Fibroblast of skin of left quadriceps (primary cell): ENCODE measurements around the gene CAPN3.

Experiments used
- DNase-seq, 2 experiments: peaks; one replicate each; pipeline ENCODE4 v3.0.0-alpha.2; 2013; ENCODE audit warnings: low read depth in 2 of 2

CAPN3 gene

DNA sequence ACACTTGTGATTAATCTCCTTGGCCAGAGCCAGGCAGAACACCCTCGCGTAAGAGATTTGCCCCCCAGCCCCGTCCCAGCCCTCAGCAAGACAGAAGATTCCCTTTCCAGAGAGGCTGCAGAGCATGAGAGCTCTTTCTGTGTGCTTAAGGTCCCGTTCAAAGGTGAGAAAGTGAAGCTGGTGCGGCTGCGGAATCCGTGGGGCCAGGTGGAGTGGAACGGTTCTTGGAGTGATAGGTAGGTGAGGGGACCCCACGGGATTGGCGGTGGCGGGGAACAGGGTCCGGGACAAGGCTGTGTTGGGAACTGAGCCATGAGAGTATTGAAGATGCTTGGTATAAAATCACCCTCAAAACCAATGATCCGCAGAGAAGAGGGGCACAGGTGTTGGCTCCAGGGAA, 34.8 kb downstream of the CAPN3 start:
- no peak for DNase-seq

- DNase-seq: no peak
These were observed 36.5 kb downstream of the CAPN3 start for GRCh38 chr15:42395838-42396237.

GRCh38 chr15:42401544-42402454, 42.5 kb downstream of the CAPN3 start:
- no peak for DNase-seq

GRCh38 chr15:42402455-42403205, 43.3 kb downstream of the CAPN3 start:
- no peak for DNase-seq

- no peak for DNase-seq
These were observed 44.1 kb downstream of the CAPN3 start for GRCh38 chr15:42403389-42403788.

- DNase-seq: no peak
These were observed 45.3 kb downstream of the CAPN3 start for GRCh38 chr15:42404461-42405235.

DNA sequence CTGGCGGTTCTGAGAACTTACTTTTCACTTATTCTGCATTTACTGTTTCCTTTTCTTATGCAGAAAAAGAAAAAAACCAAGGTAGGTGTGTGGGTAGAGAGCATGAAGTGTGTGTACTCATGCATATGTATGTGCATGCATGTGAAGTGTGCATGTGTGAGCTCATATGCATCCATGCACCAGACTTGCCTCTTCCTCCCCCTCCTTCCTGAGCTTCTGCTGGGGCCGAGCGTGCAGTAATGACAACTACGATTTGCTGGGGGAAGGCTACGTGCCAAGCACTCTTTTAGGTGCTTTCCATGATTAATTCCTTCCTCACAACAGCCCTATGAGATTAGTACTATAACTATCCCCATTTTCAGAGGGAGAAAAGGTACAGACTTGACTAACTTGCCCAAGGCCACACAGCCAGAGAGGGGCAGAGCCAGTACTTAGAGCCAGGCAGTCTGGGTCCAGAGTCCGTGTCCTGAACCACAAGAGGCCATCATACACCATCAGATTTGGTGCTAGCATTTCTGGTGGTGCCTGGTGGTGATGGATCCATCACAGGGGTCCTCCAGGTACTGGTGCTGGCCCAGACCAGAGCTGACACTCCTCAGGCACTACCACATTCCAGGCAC, 46.7 kb downstream of the CAPN3 start:
- DNase-seq: no peak

- no peak for DNase-seq
These were observed 48.9 kb downstream of the CAPN3 start for GRCh38 chr15:42408178-42408577.

DNA sequence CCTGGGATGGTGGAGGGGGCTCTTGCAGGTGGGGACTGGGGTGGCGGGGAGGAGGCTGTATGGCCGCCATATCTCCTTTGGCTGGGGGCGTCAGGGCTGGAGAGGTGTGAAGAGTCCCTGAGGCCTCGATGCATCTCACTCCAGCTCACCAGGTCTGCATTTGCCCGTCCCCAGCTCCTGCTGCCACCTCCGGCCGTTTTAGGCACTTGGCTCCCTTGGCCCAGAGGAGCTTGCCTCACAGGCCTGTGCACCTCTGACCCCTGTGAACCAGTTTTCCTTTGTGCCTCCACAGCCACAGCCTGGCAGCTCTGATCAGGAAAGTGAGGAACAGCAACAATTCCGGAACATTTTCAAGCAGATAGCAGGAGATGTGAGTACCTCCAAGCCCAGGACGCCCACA, 49.7 kb downstream of the CAPN3 start:
- no peak for DNase-seq

DNA sequence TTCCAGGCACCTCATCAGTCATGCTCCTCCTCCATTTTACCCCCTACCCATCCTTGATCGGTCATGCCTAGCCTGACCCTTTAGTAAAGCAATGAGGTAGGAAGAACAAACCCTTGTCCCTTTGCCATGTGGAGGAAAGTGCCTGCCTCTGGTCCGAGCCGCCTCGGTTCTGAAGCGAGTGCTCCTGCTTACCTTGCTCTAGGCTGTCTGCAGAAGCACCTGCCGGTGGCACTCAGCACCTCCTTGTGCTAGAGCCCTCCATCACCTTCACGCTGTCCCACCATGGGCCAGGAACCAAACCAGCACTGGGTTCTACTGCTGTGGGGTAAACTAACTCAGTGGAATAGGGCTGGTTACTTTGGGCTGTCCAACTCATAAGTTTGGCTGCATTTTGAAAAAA, 52.6 kb downstream of the CAPN3 start:
- no peak for DNase-seq

DNA sequence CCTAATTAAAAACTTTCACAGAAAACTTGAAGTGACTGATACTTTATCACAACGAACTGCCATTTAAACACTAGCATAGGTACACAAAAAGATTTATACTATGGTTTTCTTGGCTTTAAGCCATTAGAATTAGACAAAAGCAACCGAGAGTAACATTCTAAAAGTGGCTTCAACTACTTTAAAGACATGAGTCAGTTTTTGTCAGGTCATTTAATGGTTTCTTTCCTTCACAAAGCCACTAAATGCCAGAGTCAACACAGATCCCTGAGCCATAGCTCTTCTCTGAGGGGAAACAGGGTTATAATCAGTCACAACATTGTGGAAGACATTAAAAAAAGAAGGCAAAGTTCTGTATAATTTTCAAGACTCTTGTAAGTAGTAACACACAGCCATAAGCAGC, 54.6 kb downstream of the CAPN3 start:
- no peak for DNase-seq

- no peak for DNase-seq
These were observed 60.1 kb downstream of the CAPN3 start for GRCh38 chr15:42419369-42419768.

DNA sequence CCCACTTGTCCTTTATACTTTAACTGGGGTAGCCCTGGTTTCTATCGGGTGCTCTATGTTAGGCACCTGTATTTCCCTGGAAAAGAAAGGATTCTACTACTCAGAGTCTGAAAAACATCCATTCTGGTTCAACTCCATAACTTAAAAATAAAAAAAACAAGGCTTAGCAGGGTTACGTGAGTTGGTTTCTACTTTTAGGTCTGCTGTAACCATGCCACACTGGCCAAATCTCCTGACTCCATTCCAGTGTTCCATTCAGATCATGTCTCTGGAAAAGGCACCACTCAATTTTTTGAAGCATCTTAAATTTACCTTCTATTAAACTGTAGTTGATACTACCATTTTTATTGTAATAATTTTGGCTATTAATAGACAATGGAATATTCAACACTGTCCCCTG, 62.1 kb downstream of the CAPN3 start:
- DNase-seq: no peak

- peak; percentile 81 for DNase-seq
These were observed 68.3 kb downstream of the CAPN3 start for GRCh38 chr15:42427429-42428223.

DNA sequence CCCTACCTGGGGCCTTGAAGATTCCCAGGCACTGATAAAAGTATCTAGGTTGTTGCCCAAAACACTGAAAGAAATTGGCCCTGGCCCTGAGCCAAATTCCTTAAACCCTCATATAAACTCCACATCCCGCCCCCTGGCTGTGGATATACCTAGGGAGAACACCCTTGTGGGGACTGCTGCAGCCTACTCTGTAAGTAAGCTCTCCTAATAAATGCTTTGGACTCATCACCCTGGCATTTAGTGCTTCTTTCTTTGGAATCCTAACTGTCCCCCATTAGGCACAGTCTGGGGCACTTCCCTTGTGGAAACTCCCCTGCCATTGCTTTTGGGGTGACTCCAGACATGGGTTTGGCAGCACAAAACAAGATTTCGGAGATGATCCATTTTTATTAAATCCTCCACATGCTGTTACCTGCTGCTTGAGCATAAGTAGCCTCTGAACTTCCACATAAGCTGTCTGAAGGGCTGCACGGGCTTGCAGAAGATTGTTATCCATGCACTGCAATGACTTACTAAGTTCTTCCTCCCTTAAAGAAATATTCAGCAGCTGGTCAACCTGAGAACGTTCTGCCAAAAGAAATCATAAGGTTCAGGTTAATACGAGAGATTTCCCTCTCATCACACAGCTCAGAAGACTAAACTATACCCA, 85.2 kb downstream of the CAPN3 start:
- no peak for DNase-seq

- no peak for DNase-seq
These were observed 86.2 kb downstream of the CAPN3 start for GRCh38 chr15:42445551-42445950.

DNA sequence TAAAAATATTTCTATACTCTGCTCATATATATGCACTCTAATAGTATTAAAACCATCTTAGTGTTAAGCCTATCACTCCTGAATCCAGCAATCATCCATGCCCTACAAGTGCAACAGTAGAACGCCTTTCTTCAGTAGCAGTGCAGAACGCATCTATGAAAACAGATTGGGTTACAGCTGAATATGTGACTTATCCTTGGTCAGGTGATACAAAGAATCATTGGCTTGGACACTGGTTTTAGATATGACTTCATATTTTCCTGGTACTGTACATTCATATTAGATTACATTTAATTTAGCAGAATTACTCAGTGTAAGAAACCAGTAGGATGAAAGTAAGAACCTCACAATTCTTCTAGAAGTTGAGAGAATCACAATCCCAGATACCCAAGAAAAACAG, 88.3 kb downstream of the CAPN3 start:
- DNase-seq: no peak

GRCh38 chr15:42448281-42448680, 89.0 kb downstream of the CAPN3 start:
- DNase-seq: no peak

- no peak for DNase-seq
These were observed 90.6 kb downstream of the CAPN3 start for GRCh38 chr15:42449770-42450424.

DNA sequence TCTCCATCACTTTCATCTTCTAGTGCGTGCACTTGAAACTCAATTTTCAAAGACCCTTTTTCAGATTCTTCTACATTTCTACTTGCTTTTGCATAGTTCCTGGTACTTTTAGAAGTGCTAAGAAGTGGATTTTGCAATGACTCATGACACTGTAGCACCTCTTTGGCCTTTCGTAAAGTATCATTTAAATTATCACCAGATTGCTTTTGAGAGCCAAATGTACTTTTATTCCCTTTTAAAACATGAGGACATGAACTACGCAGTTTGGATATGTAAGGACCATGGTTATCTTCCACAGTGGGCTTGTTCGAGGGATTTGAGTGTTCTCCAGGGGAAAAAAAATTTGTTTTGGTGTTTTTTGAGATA, 91.1 kb downstream of the CAPN3 start:
- DNase-seq: no peak
